GM23248 (cell line): Measurements from ENCODE around the gene TMIGD3.

Experiments used
- EZH2 ChIP-seq: fragments of 200-600 bp; sonication (generic); IDR thresholded peaks from 2 replicates; pipeline ENCODE4 v1.6.1; 2018; ENCODE audit warnings: antibody characterized with exemption, mild to moderate bottlenecking; ENCODE audit not compliant: insufficient read depth, poor library complexity, severe bottlenecking
- EZH2phosphoT487 ChIP-seq: fragments of 200-600 bp; sonication (generic); IDR thresholded peaks from 2 replicates; pipeline ENCODE4 v1.6.1; 2018; ENCODE audit warnings: antibody characterized with exemption, moderate library complexity, mild to moderate bottlenecking, low read depth; ENCODE audit not compliant: insufficient read depth

DNA sequence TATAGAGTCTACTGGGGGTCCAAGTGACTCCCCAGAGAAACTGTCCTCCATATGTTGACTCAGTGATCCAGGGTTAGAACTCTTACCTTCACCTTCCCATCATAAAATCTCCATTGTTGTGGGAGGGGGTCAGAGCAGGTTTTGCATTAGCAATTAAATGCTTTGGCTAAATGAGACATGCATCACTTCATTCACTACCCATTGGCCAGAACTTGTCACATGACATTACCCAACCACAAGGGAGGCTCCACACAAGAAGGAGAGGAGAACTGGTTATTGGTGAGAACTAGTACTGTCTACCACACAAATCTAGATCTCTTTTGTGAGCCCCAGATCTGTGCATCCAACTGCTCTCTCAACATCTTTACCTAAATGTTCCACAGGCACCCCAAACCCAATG is 33.9 kb downstream of the TMIGD3 start:
- TF ChIP-seq EZH2phosphoT487 = no peak
- TF ChIP-seq EZH2 = no peak
